ENCODE results near the gene NCOA7.

DNA sequence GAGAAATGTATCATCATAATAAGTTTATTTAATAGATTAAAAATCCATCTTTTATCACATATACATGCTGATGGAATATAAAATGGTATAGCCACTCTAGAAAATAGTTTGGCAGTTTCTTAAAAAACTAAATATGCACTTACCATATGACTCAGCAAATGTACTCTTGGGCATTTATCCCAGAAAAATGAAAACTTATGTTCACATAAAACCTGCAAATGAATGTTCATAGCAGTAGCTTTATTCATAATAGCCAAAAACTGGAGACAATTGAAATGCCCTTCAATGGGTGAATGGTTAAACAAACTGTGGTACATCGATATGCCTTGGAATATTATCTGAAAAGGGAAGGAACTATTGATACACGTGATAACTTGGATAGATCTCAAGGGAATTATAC is 6.4 kb upstream of the NCOA7 start:
- TF ChIP-seq, protein P1, sequence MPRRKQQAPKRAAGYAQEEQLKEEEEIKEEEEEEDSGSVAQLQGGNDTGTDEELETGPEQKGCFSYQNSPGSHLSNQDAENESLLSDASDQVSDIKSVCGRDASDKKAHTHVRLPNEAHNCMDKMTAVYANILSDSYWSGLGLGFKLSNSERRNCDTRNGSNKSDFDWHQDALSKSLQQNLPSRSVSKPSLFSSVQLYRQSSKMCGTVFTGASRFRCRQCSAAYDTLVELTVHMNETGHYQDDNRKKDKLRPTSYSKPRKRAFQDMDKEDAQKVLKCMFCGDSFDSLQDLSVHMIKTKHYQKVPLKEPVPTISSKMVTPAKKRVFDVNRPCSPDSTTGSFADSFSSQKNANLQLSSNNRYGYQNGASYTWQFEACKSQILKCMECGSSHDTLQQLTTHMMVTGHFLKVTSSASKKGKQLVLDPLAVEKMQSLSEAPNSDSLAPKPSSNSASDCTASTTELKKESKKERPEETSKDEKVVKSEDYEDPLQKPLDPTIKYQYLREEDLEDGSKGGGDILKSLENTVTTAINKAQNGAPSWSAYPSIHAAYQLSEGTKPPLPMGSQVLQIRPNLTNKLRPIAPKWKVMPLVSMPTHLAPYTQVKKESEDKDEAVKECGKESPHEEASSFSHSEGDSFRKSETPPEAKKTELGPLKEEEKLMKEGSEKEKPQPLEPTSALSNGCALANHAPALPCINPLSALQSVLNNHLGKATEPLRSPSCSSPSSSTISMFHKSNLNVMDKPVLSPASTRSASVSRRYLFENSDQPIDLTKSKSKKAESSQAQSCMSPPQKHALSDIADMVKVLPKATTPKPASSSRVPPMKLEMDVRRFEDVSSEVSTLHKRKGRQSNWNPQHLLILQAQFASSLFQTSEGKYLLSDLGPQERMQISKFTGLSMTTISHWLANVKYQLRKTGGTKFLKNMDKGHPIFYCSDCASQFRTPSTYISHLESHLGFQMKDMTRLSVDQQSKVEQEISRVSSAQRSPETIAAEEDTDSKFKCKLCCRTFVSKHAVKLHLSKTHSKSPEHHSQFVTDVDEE (CRISPR knock-in tag; IDR thresholded peaks at IDR 0.05) = no peak
- TF ChIP-seq RARB (CRISPR knock-in tag; IDR thresholded peaks at IDR 0.05) (no peak), ISL1 (CRISPR knock-in tag; IDR thresholded peaks at IDR 0.05) (peak; percentile 98), GLIS3 (CRISPR knock-in tag; IDR thresholded peaks at IDR 0.05) (no peak)
- TF ChIP-seq, protein P2, sequence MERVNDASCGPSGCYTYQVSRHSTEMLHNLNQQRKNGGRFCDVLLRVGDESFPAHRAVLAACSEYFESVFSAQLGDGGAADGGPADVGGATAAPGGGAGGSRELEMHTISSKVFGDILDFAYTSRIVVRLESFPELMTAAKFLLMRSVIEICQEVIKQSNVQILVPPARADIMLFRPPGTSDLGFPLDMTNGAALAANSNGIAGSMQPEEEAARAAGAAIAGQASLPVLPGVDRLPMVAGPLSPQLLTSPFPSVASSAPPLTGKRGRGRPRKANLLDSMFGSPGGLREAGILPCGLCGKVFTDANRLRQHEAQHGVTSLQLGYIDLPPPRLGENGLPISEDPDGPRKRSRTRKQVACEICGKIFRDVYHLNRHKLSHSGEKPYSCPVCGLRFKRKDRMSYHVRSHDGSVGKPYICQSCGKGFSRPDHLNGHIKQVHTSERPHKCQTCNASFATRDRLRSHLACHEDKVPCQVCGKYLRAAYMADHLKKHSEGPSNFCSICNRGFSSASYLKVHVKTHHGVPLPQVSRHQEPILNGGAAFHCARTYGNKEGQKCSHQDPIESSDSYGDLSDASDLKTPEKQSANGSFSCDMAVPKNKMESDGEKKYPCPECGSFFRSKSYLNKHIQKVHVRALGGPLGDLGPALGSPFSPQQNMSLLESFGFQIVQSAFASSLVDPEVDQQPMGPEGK (CRISPR knock-in tag; IDR thresholded peaks at IDR 0.05; ENCODE audit: borderline replicate concordance) = no peak
